Epithelial cell of proximal tubule (primary cell): ENCODE results near the gene FAM228B. TPM values are rescaled to one million over a fixed set of nuclear protein-coding genes. Genes with fewer than 3 reads are reported as not detected.
"Not testable (repeated sequence)": the region's sequence is repeated elsewhere in the genome, so short reads cannot be mapped to it uniquely, and the experiment has no call there.

ENCODE experiments used
- DNase-seq: peaks from one replicate; pipeline ENCODE4 v3.0.0-alpha.2; 2011; ENCODE audit warnings: low read depth
- H3K4me3 ChIP-seq: 2 replicates; pipeline ENCODE4 v1.5.1; 2011; ENCODE audit warnings: low read depth, mild to moderate bottlenecking, low read length
- total RNA-seq: library from RNA; depleted of rRNA; stranded (reverse); fragments of >200 nt; gene quantifications from 2 replicates; pipeline ENCODE4 v1.2.3, GENCODE V29; 2015
- TF ChIP-seq, protein P1 (sequence below): conservative IDR thresholded peaks from 2 replicates; pipeline ENCODE4 v1.5.1; 2012; ENCODE audit warnings: low read depth, mild to moderate bottlenecking, low read length

The FAM228B gene
- total RNA-seq, 1 donor from 2014 or later = 4.8 TPM

DNA sequence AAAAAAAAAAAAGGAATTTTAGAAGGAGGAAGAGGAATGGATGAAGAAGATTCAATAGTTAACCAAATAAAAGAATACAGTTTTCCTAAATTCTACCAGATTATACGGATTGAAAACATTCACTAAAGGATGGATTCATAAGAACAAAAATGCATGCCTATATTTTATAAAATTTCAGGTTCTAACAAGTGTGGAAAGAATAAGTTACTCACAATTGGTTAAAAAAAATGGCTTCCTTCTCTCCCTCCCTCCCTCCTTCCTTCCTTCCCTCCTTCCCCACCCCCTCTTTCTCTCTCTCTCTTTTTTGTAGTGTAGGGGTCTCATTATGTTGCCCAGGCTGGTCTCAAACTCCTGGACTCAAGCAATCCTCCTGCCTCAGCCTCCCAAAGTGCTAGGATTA, 37.0 kb upstream of the FAM228B start:
- no peak overlapping the region for H3K4me3 ChIP-seq
- TF ChIP-seq, protein P1, sequence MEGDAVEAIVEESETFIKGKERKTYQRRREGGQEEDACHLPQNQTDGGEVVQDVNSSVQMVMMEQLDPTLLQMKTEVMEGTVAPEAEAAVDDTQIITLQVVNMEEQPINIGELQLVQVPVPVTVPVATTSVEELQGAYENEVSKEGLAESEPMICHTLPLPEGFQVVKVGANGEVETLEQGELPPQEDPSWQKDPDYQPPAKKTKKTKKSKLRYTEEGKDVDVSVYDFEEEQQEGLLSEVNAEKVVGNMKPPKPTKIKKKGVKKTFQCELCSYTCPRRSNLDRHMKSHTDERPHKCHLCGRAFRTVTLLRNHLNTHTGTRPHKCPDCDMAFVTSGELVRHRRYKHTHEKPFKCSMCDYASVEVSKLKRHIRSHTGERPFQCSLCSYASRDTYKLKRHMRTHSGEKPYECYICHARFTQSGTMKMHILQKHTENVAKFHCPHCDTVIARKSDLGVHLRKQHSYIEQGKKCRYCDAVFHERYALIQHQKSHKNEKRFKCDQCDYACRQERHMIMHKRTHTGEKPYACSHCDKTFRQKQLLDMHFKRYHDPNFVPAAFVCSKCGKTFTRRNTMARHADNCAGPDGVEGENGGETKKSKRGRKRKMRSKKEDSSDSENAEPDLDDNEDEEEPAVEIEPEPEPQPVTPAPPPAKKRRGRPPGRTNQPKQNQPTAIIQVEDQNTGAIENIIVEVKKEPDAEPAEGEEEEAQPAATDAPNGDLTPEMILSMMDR = no peak
- DNase-seq = no peak

DNA sequence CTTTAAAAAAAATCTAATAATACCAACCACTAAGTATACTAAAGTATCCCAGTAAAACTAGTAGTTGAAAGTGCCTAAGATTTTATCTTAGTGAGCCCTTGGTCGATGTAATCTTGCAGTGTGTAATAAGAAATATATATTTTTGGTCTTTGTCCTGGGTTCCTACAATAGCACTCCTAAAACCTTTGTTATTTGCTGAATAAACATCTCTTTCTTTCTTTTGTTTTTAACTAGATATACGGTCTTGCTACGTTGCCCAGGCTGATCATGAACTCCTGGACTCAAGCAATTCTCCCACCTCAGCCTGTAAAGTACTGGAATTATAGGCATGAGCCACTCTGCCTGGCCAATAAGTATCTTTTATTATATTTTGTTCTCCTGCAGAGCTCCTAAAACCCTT, 36.2 kb upstream of the FAM228B start:
- H3K4me3 ChIP-seq = no peak overlapping the region
- DNase-seq = no peak
- TF ChIP-seq, protein P1 = no peak

DNA sequence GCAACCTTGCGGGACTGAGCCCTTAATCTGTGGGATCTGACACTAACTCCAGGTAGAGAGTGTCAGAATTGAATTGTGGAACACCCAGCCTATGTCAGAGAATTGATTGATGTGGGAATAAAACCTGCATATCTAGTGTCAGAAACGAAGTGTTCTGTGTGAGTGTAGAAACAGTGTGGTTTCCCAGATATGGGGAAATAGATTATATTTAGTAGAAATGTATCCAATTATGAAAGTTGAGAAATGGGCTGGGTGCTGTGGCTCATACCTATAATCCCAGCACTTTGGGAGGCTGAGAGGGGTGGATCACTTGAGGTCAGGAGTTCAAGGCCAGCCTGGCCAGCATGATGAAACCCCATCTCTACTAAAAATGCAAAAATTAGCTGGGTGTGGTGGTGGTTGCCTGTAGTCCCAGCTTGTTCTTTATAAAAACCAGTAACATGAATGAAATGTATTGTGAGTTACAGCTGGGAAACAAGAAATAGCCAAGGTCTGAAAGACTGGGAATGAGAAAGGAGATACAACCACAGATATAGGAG, 34.4 kb upstream of the FAM228B start:
- TF ChIP-seq, protein P1 = no peak
- no peak overlapping the region for H3K4me3 ChIP-seq
- no peak for DNase-seq

DNA sequence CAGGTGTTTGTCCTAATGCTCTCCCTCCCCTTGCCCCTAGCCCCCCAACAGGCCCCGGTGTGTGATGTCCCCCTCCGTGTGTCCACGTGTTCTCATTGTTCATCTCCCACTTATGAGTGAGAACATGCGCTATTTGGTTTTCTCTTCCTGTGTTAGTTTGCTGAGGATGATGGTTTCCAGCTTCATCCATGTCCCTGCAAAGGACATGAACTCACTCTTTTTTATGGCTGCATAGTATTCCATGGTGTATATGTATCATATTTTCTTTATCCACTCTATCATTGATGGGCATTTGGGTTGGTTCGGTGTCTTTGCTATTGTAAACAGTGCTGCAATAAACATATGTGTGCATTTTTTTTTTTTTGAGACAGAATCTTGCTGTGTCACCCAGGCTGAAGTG, 30.0 kb upstream of the FAM228B start:
- not testable (repeated sequence) for H3K4me3 ChIP-seq, DNase-seq

DNA sequence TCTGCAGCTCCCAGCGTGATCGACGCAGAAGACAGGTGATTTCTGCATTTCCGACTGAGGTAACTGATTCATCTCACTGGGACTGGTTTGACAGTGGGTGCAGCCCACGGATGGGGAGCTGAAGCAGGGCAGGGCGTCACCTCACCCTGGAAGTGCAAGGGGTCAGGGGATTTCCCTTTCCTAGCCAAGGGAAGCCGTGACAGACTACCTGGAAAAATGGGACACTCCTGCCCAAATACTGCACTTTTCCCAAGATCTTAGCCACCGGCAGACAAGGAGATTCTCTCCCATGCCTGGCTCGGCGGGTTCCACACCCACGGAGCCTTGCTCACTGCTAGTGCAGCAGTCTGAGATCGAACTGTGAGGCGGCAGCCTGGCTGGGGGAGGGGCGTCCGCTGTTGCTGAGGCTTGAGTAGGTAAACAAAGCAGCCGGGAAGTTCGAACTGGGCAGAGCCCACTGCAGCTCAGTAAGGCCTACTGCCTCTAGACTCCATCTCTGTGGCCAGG, 28.0 kb upstream of the FAM228B start:
- DNase-seq, H3K4me3 ChIP-seq: not testable (repeated sequence)

DNA sequence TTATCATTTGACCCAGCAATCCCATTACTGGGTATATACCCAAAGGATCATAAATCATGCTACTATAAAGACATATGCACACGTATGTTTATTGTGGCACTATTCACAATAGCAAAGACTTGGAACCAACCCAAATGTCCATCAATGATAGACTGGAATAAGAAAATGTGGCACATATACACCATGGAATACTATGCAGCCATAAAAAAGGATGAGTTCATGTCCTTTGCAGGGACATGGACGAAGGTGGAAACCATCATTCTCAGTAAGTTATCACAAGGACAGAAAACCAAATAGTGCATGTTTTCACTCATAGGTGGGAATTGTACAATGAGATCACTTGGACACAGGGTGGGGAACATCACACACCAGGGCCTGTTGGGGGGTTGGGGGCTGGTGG, 22.5 kb upstream of the FAM228B start:
- not testable (repeated sequence) for DNase-seq, H3K4me3 ChIP-seq

DNA sequence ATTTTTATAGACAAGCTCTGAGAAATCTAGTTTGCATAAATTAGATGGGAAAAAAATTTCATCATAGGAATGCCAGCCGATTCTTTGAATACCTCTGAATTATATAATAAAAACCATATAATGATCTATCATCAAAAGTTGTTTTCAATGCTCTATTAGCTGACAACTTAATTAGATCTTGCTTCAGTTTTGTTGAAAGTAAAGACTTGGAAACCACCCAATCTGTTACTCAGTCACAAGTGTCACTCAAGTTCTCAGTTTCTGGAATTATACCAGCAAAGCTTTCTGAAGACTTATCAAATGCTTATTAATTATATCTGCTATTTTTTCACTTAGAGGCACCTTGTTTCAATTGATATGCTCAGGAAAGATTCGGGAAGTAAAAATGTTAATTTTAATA, 21.3 kb upstream of the FAM228B start:
- H3K4me3 ChIP-seq = no peak overlapping the region
- DNase-seq = no peak
- TF ChIP-seq, protein P1 = no peak

DNA sequence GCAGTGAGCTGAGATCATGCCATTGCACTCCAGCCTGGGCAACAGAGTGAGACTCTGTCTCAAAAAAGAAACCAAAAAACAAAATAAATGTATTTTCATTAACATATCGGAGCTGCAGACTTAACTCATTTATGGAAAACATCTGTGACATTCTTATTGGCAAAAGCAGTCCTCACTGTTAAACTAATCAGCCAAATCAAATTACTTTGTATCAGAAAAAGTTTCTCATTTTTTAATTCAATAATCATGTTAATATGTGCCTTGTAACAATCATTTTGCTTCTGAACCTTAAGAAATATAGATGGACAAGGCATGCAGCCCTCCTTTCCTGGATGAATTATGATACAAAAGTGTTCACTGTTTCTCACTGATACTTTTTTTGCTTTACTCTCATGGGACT, 20.6 kb upstream of the FAM228B start:
- DNase-seq = no peak
- TF ChIP-seq, protein P1 = no peak
- H3K4me3 ChIP-seq = no peak overlapping the region
